B cell (primary cell): ENCODE data around the gene AARS1. TPM values are rescaled to one million over a fixed set of nuclear protein-coding genes. Genes with fewer than 3 reads are reported as not detected.

ENCODE experiments used
- ATAC-seq: fragments of 200-7000 bp; cut with Tn5 transposase; one replicate; pipeline ENCODE4 v1.10.0; 2021; ENCODE audit warnings: low read depth, mild to moderate bottlenecking, moderate number of reproducible peaks, moderate library complexity
- CTCF ChIA-PET: fragments of 350-600 bp; sonication (Branson Sonifier 250); formaldehyde crosslinking; loops from one replicate; lab custom pipeline; 2021; ENCODE audit warnings: antibody characterized with exemption, inconsistent platforms; lab: Charles Lee
- POLR2A ChIA-PET: fragments of 350-600 bp; sonication (Branson Sonifier 250); formaldehyde crosslinking; loops from one replicate; lab custom pipeline; 2021; ENCODE audit warnings: antibody characterized with exemption; lab: Charles Lee
- DNase-seq: peaks from one replicate; pipeline ENCODE4 v3.0.0; 2013
- H2AFZ ChIP-seq: 2 replicates; pipeline ENCODE4 v1.6.1; 2012; ENCODE audit warnings: mild to moderate bottlenecking, low read depth, low read length; ENCODE audit not compliant: insufficient read depth, poor library complexity, severe bottlenecking
- H3K27ac ChIP-seq, 2 donors: 1 replicate in 1 of 2; 2 replicates in 1 of 2; pipeline ENCODE4 v1.5.1; 2012 to 2013; ENCODE audit warnings: low read length in 2 of 2, mild to moderate bottlenecking in 2 of 2, moderate library complexity in 1 of 2
- H3K27me3 ChIP-seq, 4 experiments: fragments of 200-600 bp in 1 of 4; sonication (generic) in 1 of 4; replicated peaks in 1 of 4; 1 replicate in 2 of 4; 2 replicates in 2 of 4; pipeline versions ENCODE4 v1.6.1 to v1.7.0; 2013 to 2016; ENCODE audit warnings: low read length in 3 of 4, mild to moderate bottlenecking in 2 of 4, mixed read lengths in 1 of 4, moderate library complexity in 1 of 4; ENCODE audit not compliant: insufficient read depth in 4 of 4, control insufficient read depth in 3 of 4; ENCODE audit errors: control extremely low read depth in 1 of 4
- H3K36me3 ChIP-seq, 2 experiments: replicated peaks in 1 of 2; 1 replicate in 1 of 2; 2 replicates in 1 of 2; pipeline versions ENCODE4 v1.6.1 to v1.7.1; 2013; ENCODE audit warnings: low read length in 1 of 2; ENCODE audit not compliant: insufficient read depth in 2 of 2, control insufficient read depth in 1 of 2; ENCODE audit errors: control extremely low read depth in 1 of 2, extremely low read depth in 1 of 2
- H3K4me1 ChIP-seq, 2 donors: fragments of 200-600 bp in 1 of 2; sonication (generic) in 1 of 2; 1 replicate in 1 of 2; 2 replicates in 1 of 2; pipeline versions ENCODE4 v1.5.1 to v1.6.1; 2013 to 2017; ENCODE audit warnings: low read length in 2 of 2; ENCODE audit not compliant: control insufficient read depth in 2 of 2, insufficient read depth in 2 of 2
- H3K4me2 ChIP-seq: replicated peaks from 2 replicates; pipeline ENCODE3; 2012; ENCODE audit warnings: mild to moderate bottlenecking, low read depth, low read length; ENCODE audit not compliant: poor library complexity, severe bottlenecking
- H3K4me3 ChIP-seq, 5 experiments: fragments of 200-600 bp in 1 of 5; sonication (generic) in 1 of 5; 1 replicate in 3 of 5; 2 replicates in 2 of 5; pipeline versions ENCODE4 v1.5.1 to v1.7.0; 2011 to 2016; ENCODE audit warnings: low read length in 4 of 5, mild to moderate bottlenecking in 4 of 5, low read depth in 2 of 5, control low read depth in 1 of 5, moderate library complexity in 1 of 5; ENCODE audit not compliant: insufficient read depth in 1 of 5; ENCODE audit errors: control extremely low read depth in 1 of 5, extremely low read depth in 1 of 5
- H3K79me2 ChIP-seq: fragments of 200-600 bp; sonication (generic); one replicate; pipeline ENCODE4 v1.6.0; 2016; ENCODE audit warnings: low read length; ENCODE audit not compliant: control insufficient read depth, insufficient read depth
- H3K9ac ChIP-seq: fragments of 200-600 bp; sonication (generic); 2 replicates; pipeline ENCODE4 v1.6.1; 2017; ENCODE audit warnings: mild to moderate bottlenecking, low read length, moderate library complexity
- H3K9me3 ChIP-seq, 3 donors: one replicate each; pipeline versions ENCODE4 v1.6.1 to v1.7.1; 2013; ENCODE audit warnings: low read length in 2 of 3; ENCODE audit not compliant: control insufficient read depth in 2 of 3, insufficient read depth in 1 of 3; ENCODE audit errors: control extremely low read depth in 1 of 3
- H4K20me1 ChIP-seq: 2 replicates; pipeline ENCODE4 v1.6.0; 2012; ENCODE audit warnings: mild to moderate bottlenecking, low read length; ENCODE audit not compliant: insufficient read depth, control insufficient read depth, poor library complexity, severe bottlenecking
- H3K27ac Mint-ChIP-seq: one replicate; pipeline ENCODE4 v1.8.0; 2021; ENCODE audit warnings: mixed read lengths
- H3K27me3 Mint-ChIP-seq: one replicate; pipeline ENCODE4 v1.8.0; 2021; ENCODE audit warnings: mixed read lengths
- H3K4me1 Mint-ChIP-seq: one replicate; pipeline ENCODE4 v1.8.0; 2021; ENCODE audit warnings: mixed read lengths
- H3K4me3 Mint-ChIP-seq: one replicate; pipeline ENCODE4 v1.8.0; 2021; ENCODE audit warnings: mixed read lengths
- H3K9me3 Mint-ChIP-seq: one replicate; pipeline ENCODE4 v1.8.0; 2022; ENCODE audit warnings: mixed read lengths; ENCODE audit not compliant: insufficient read depth
- EZH2 ChIP-seq: IDR thresholded peaks from 2 replicates; pipeline ENCODE4 v1.6.1; 2012; ENCODE audit warnings: borderline replicate concordance, low read depth, mild to moderate bottlenecking, moderate library complexity, low read length; ENCODE audit not compliant: insufficient read depth, poor library complexity, severe bottlenecking
- WGBS: methylation state at CpG from one replicate; pipeline ENCODE4 v1.1.5; 2013; ENCODE audit warnings: missing lambda C conversion rate; ENCODE audit not compliant: insufficient coverage; 5-methylcytosine and 5-hydroxymethylcytosine counted together
- intact Hi-C: fragments of 100-400 bp; cut with micrococcal nuclease; formaldehyde crosslinking; loops from one replicate; pipeline ENCODE4 v1.10.0; 2022
- polyA plus RNA-seq: library from polyadenylated mRNA; depleted of rRNA; stranded (reverse); fragments of >200 nt; gene quantifications from 2 replicates; pipeline ENCODE4 v1.2.3, GENCODE V29; 2012
- total RNA-seq, 2 donors: library from RNA; stranded (reverse); fragments of 120-200 nt in 1 of 2; gene quantifications; 1 replicate in 1 of 2; 2 replicates in 1 of 2; pipeline versions ENCODE4 v1.2.3 to v1.2.4, GENCODE V29; 2013 to 2022
- TF ChIP-seq, protein P1 (sequence below): fragments of 200-600 bp; IDR thresholded peaks from one replicate; pipeline ENCODE4 v1.8.0; 2022; ENCODE audit warnings: antibody characterized with exemption, mild to moderate bottlenecking

AARS1 gene
- total and polyA plus RNA-seq, 2 donors (not counting 1 experiment from before 2014, with no cell fraction given): 27.7 to 57.8 TPM

DNA sequence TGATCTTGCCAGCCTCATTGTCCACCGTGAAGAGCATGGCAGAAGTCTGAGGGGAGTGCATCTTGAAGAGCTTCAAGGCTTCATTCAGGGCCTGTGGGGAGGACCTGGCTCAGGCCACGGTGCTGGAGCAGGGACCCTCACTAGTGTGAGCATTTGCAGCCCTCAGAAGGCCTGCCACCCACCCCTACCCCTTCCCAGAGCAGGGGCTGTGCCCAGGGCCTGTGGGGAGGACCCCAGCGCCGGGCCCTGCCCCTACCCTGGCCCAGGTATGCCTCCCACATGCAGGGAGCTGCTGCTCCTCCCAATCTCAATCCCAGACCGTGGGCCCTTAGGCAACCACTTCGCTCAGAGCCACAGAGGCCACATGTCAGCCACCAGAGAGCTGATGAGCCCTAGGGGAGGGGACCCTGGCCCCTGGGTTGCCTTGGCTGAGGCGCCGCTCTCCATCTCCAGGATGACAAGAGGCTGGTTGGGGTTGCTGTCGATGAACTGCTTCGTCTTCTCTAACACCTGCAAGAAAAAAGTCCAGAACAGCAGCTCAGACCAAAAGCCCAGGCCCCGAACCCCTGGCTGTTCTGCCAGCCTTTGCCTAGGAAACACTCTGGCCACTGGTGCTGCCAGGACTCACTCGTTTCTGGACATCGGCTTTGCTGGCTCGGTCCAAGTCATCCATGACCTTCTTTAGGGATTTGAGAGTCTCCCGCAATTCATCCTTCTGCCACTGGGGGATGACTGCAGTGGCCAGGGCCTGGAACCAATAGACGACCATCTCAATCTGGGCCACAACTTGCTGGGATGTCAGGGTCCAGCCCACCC is 35.8 kb downstream of the AARS1 start:
- Mint-ChIP-seq H3K27ac (peak overlapping the region; percentile 37), H3K9me3 (no peaks in the 10 kb centered on the region), H3K4me1 (peaks cover 12% of the 10 kb centered on the region), H3K4me3 (no peak overlapping the region), H3K27me3 (no peaks in the 10 kb centered on the region)
- Histone ChIP-seq H3K36me3 (peaks cover 0 to 44% of the 10 kb centered on the region in 2 experiments), H3K4me1 (peaks cover 0 to 24% of the 10 kb centered on the region in 2 donors), H3K79me2 (peaks cover 11% of the 10 kb centered on the region), H2AFZ (no peak overlapping the region), H3K9ac (no peak overlapping the region), H3K4me3 (no peak overlapping the region), H3K27ac (no peak overlapping the region), H3K9me3 (peaks cover 0 to 8% (median 0%) of the 10 kb centered on the region in 3 donors), H3K4me2 (no peak overlapping the region), H4K20me1 (peaks cover 6% of the 10 kb centered on the region), H3K27me3 (no peaks in the 10 kb centered on the region)
- whole genome bisulfite sequencing: 88% methylated on average over 12 of the region's 16 CpGs
- POLR2A ChIA-PET: interaction anchor here (0.6 kb wide), 1 partner anchor 272 kb away, joined by 3 read pairs; no protein-coding TSS in a partner anchor
- TF ChIP-seq, protein P1, sequence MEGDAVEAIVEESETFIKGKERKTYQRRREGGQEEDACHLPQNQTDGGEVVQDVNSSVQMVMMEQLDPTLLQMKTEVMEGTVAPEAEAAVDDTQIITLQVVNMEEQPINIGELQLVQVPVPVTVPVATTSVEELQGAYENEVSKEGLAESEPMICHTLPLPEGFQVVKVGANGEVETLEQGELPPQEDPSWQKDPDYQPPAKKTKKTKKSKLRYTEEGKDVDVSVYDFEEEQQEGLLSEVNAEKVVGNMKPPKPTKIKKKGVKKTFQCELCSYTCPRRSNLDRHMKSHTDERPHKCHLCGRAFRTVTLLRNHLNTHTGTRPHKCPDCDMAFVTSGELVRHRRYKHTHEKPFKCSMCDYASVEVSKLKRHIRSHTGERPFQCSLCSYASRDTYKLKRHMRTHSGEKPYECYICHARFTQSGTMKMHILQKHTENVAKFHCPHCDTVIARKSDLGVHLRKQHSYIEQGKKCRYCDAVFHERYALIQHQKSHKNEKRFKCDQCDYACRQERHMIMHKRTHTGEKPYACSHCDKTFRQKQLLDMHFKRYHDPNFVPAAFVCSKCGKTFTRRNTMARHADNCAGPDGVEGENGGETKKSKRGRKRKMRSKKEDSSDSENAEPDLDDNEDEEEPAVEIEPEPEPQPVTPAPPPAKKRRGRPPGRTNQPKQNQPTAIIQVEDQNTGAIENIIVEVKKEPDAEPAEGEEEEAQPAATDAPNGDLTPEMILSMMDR: peak; percentile 54
- TF ChIP-seq EZH2: no peak
- CTCF ChIA-PET: interaction anchor here (0.9 to 1.2 kb wide), 2 partner anchors 14 to 46 kb away, joined by 3 read pairs; no protein-coding TSS in a partner anchor
- intact Hi-C loops: loop anchor here (2.0 to 5.0 kb wide), 3 partner anchors 35 to 915 kb away; partner anchors contain the start of genes AARS1, COG8, FCSK and NIP7
- DNase-seq (peak; percentile 52), ATAC-seq (no peak)
